Measurements from ENCODE around the gene SKI.

DNA sequence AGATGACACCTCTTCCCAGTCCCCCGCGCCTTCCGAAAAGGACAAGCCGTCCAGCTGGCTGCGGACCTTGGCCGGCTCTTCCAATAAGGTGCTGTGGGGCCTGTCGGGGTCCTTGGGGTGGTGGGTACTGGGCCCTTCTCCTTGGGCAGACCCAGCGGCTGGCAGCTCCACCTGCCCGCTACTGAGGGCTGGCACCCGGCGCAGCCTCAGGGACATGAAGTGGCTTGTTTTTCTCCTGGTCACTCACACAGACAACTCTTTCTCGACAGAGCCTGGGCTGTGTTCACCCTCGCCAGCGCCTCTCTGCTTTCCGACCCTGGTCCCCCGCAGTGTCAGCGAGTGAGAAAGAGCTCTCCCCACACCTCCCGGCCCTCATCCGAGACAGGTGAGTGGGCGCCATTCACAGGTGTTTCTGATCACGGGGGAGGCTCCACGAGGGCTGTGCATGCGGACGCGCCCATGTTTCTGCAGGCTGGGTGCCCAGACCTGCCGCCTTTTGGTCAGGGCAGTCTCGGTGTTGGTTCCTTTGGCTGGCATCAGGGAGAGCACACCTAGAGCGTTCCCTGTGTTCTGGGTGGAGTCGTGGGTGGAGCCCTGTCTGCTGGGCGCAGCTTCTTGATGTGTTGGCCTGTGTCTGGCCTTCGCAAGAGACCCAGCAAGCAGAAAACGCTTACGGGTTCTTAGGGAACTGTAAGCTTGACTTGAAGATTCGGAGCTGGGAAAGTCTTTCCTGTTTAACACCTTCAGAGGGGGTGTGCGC lies 75.1 kb downstream of the SKI start:
- TF ChIP-seq POLR2A (IDR thresholded peaks at IDR 0.05), result no peak
- TF ChIP-seq, protein P1, sequence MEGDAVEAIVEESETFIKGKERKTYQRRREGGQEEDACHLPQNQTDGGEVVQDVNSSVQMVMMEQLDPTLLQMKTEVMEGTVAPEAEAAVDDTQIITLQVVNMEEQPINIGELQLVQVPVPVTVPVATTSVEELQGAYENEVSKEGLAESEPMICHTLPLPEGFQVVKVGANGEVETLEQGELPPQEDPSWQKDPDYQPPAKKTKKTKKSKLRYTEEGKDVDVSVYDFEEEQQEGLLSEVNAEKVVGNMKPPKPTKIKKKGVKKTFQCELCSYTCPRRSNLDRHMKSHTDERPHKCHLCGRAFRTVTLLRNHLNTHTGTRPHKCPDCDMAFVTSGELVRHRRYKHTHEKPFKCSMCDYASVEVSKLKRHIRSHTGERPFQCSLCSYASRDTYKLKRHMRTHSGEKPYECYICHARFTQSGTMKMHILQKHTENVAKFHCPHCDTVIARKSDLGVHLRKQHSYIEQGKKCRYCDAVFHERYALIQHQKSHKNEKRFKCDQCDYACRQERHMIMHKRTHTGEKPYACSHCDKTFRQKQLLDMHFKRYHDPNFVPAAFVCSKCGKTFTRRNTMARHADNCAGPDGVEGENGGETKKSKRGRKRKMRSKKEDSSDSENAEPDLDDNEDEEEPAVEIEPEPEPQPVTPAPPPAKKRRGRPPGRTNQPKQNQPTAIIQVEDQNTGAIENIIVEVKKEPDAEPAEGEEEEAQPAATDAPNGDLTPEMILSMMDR (IDR thresholded peaks at IDR 0.05), result no peak

All from prostate gland (tissue), 2 donors.